HG03103 (cell line): ENCODE data around the gene RFTN1.

Experiments used
- ATAC-seq: cut with Tn5 transposase; IDR thresholded peaks from one replicate; pipeline ENCODE4 v1.9.1; 2021; ENCODE audit warnings: low read depth; ENCODE audit not compliant: unreplicated experiment

Gene RFTN1

DNA sequence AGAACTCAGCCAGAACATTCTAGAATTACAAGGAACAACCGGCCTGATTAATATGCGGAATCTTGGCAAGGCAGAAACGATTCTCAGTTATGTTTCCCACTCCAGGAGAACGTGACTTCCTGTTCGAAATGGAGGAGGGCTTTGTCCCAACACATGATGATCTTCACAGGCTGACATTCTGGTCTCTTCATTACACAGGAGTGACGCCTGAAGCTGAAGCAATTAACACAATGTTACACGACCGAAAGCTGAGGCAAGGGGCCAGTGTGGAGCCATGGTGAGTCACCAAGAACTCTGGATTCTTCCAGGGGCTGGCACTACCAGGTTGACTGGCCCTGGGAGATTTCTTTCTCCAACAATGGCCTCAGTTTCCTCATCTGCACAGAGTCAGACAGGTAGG lies 40.9 kb downstream of the RFTN1 start:
- ATAC-seq, result no peak

DNA sequence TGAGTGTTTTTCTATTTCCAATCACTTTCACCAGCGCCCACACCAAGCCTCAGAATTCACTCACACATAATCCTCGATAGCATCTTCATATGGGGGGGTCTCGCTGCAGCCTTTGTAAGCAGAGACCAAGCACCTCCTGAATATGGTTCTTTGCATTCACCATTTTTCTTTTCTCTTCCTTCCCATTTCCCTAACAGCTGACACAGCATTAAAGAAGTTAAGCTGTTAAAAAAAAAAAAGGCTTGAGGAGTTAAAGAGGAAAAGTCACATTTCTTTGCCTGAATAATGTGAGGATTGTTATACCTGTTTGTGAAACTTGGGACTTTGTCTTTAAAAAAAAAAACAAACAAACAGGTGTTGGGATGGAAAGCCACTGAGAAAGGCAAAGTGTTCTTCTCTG lies 41.6 kb downstream of the RFTN1 start:
- no peak for ATAC-seq

DNA sequence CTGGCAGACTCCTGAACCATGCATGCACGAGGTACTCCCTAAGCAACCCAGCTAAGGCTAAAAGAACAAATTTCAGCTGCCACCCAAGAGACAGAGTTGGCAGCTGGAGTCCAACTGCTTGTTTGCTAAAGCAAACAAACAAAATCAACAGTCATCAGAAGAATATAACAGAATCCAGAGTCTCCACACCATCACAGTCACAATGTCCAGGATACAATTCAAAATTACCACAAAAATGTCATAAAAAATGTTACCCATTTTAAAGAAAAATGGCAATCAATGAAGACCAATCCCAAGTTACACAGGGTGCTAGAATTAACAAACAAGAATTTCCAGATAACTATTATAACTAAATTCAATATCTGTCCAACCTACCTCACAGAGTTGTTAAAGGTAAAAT lies 42.9 kb downstream of the RFTN1 start:
- no peak for ATAC-seq

DNA sequence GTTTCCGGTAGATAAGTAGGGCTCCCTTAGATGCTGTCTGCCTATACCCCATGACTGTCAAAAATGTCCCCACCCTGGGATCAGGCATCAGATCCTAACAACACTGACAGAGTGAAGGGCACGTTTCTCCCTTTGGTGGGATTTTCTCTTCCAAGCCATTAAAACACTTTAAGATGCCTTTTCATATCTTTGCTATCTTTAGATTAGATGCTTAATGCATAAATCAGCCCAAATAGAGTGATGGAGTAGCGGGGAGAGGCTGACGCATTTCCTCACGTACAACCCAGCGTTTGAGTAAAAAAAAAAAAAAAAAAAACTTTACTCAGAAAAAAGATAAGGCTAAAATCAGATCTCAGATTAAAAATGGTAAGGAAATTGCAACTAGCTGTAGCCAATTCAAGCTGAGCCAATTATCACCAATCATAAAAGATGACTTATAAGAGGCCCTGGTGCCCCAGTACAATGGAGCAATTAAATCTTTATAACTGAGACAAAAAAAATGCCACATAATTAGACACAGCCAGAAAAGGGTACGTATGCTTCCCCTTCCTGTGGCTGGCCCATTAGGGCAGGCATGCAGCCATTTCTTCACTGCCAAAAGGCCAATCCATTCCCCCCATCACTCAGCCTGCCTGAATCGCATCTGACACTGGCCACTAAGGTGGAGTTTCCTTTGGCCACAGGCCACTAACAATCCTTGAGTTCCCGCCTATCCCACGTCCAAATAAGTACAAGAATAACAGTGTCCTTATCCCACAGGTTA lies 45.0 kb downstream of the RFTN1 start:
- no peak for ATAC-seq

DNA sequence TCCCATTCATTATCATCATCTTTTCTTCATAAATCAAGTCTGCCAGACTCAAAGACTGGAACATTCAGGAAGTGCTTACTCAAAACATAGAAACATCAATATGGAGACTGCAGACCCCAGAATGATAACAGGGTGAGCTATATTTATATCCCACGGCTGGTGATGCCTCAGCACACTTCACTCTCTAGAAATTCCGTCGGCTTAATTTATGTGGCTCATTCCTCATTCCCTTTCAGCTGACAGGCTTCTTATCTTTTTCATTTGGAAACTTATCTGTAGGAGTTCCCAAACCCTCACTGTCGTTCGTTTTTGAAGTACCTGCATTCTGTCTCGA lies 45.5 kb downstream of the RFTN1 start:
- ATAC-seq, result no peak

DNA sequence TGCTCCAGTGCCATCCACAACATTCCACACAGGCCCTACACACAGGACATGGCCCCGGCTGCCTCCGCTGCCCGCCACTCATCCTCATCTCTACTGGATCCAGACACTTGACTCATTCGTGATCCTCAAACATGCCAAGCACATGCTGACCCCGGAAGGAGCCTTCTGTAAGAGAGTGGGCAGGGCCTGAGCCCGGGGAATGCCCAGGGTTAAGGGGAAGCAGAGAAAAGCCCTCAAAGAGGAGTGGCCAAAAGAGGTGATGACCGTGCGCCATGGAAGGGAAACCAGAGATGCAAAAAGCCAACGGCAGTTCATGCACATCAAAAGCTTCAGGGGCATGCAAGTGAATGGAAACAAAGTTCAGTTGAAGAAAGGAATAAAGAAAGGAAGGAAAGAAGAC lies 46.1 kb downstream of the RFTN1 start:
- no peak for ATAC-seq

DNA sequence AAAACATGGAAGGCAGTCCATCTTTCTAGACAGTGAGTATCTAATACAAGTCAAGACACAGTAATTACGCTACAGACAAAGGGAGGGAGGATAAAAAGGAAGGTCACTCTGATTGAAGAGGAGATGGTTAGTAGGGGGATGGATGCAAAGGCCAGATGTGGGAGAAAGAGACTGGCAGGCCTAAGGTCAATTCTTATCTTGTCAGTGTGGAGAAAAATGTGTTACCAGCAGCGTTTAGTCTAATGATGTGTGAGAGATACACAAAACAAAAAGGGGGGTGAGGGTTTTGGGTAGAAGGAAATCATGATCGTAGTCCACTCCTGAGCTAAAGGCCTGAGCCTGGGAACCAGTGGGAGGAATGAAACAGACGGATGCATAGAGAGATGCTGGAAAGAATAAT lies 46.7 kb downstream of the RFTN1 start:
- no peak for ATAC-seq

DNA sequence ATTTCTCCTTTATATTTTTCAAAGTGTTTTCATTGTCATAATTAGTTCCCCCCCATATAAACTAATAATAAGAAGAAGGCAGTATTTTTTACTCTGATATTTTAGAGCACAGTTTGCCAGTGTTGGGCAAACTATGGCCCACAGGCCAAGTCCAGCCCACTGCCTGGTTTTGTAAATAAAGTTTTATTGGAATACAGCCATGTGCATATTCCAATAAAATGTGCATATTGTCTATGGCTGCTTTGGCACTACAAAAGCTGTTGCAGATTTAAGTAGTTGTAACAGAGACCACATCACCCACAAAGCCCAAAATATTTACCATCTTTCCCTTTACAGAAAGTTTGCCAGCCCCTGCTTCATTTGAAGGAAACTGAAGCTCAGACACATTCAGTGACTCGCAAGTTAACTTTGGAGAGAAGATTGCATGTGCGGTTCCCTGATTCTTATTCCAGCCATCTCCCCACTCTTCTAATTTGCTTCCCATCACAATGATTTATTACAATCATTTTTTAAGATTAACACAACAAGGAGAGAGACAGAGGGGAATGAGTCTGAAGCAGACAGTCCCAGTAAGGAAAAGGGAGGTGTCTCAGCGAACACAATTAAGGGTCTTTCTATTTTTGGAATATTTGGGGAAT lies 48.9 kb downstream of the RFTN1 start:
- no peak for ATAC-seq

DNA sequence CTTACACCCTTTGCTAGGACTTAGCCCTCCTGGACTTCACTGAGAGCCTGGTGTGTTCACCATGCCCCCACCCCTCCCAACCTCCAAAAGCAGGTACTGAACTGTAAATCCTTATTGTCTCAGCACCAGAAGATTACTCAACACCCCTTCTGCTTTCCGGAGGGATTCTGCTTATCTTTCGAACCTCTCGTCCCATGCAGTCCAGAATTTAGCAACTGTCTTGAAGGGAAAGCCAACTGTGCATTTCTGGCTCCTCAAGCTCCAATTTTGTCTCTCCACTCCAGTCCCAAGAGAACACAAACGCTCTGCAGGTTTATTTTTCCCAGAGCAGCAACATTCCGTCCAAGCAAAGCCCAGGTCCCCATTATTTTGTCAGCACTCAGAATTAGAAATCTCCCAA lies 49.6 kb downstream of the RFTN1 start:
- no peak for ATAC-seq

DNA sequence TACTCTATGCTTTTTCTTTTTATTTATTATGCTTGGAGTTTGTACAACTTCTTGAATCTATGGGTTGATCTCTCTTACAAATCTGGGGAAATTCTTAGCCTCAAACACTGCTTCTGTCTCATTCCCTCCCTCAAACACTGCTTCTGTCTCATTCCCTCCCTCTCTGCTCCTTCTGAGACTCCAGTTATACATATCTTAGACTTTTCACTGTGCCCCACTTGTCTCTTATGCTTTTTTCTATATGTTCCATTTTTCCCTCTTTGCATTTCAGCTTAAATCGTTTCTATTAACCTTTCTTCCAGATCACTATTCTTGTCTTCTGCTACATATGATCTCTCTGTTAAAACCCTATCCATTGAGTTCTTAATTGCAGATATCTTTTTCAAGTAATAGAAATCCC lies 50.4 kb downstream of the RFTN1 start:
- ATAC-seq, result no peak

DNA sequence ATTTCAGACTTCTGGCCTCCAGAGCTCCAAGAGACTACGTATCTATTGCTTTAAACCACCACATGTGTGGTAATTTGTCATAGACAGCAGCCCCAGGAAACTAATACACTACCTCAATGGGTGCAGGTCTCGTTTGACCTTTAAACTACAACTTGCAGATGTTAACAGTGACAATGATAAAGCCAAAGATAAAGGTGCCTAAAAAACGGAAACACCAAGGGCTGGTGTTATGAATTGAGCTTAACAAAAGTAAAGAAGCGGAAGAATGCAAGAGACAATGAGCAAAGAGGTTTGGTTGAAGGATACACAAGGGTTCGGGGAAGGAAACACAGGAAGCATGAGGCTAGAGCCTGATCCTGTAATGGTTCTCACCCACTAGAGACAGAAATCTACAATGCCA lies 50.8 kb downstream of the RFTN1 start:
- no peak for ATAC-seq

DNA sequence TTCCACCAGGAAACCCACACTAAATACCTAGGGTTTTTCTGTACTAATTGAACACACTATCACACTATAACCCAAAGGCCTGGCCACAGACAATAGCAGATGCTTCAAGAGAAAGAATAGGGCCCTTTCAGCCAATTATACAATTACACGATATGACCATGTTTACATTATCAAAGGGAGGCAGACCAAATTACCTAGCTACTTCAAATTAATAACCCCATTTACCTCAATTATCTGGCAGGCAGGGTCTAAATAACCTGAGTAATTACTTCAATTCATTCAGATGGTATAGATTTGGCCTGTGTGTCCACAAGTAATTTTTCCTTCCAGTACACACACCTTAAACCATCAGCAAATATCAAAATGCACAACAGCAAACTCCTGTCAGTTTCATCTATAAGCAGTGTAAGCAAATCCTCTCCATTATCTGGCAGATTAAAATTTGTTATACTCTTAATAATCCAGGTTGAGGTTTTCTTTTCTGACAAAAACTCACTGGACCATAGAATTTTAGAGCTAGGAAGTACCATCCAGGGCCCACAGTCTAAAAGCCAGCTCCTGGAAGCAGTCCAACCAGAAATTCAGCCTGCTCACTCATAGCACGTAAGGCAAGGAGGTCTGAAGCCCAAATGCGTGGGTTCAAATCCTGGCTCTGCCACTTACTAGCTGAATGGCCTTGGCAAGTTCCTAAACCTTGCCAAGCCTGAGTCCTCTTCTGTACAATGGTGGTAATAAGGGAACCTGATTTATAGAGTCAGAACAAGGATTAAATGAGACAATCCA lies 51.8 kb downstream of the RFTN1 start:
- no peak for ATAC-seq

DNA sequence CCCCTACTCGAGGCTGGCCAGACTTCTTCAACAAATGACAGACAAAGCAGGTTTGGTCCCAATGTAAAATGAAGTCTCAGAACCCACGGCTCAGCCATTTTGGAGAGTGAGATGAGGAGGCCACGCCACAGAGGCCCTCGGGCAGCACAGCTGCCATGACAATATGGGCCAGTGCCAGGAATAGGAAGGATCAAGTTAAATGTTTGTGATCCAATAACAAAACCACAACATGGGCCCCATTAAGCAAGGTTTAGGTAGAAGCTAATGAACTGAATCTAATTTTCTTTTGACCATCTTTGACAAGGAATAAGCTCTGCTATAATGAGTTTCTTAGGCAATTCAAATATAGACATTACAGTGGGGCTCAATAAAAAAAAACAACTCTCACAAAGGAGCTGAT lies 52.6 kb downstream of the RFTN1 start:
- ATAC-seq, result no peak

DNA sequence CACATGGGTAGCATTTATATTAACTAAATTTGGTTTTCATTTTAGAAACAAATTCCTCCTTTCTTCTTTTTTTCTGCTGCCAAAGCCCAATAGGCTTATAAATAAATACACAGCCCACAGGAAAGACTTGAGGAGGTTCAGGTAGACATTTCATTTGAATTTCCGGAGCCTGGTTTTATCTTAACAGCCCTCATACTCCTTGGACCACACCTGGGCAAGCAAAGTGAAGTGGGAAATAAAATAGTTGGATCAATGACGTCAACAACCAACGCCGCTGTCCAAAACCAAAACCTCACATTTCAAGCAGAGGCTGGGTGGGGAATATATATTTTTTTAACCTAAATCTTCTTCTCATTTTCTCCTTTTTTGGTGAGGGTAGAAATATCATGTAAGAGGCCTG lies 53.2 kb downstream of the RFTN1 start:
- no peak for ATAC-seq

DNA sequence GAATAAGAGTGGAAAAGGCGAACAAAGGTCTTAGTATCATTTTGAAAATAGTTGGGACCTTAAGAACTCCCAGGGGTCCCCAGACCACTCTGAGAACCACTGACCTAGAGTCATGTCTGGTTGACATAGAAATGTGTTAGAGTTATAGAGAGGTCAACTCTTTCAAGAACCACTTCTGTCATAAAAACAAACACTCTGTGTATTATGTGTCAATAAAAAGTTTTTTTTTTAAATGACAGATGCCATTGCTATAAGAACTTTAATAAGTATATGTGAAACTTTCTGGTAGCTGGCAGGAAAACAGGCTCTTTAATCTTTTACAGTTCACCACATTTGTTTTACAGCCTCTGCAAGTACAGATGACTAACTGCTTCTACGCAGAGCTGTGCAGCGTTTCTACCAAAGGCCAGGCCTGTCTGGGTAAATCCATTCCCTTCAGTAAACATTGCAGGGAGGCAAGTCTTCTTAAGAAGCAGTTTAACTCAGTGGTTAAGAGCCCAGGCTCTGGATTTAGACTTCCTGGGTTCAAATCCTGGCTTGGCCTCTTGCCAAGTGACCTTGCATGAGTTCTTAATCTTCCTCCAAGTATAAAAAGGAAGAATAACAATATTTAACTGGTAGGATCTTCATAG lies 56.6 kb downstream of the RFTN1 start:
- ATAC-seq, result no peak

DNA sequence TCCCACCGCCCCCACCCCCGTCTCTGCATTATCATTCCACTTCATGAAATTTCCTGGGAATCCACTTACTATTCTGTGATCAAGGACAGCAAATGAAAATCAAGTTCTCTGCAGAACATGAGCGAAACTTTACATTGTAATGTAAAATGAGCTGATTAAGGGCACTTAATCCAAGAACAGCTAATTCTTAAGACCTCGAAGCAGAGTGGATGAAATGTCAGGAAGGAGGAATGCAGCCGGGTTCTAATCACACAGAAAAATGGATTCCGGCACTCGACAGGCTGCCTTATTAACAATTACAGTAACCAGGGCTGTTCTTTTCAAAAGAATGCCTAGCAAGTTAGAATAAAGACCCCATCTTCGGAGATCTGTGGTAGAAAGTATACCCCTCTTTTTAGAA lies 57.5 kb downstream of the RFTN1 start:
- no peak for ATAC-seq

DNA sequence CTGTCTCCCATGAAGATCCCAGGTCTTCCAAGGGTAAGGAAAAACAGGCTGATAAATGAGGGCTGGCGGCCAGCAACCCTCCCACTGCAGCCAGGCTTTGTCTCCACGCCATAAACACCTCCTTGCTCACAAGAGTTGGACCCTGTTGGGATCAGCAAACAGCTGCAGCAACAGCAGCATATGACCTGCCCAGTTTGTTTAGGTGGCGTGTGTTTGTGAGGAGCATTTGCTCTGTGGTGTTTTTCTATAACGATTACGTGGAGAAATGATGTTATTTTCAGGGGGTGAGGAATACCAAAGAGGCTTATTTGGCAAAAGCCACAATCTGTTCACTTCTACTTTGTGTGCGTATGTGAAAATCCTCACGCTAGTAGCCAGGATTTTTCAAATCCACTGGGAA lies 58.5 kb downstream of the RFTN1 start:
- ATAC-seq, result no peak

DNA sequence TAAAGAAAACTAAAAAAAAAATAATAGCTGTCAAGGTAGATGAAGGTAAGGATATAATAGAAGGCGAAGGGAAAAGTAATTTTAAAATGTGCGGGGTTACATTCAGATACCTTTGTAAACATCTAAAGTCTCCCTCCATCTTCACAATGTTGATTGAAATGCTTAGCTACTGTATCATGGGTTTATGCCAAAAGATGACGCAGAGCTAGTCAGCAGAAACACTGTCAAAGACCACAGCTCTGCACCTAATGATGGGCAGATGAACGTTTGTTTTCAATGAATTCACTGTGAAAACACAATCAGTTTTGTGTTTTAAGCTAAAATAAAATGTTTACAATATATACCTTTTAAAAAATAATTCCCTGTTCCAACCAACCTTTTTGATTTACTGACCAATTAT lies 61.2 kb downstream of the RFTN1 start:
- no peak for ATAC-seq

DNA sequence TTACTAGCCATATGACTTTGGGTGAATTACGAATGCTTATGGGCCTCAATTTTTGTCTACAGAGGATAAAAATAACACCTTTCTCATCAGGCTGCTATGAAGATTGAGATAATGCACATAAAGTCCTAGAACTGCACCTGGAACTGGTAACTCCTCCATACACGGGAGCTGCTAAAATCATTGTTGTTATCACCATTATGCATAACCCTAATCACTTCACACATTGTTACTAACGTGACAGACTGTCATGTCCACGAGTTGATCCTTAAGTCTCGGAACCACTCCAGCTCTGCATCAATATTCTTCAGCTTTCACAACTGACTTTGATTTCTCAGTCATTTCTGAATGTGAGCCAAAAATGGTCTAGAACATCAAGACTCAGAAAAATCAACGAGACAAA lies 64.1 kb downstream of the RFTN1 start:
- ATAC-seq, result no peak

DNA sequence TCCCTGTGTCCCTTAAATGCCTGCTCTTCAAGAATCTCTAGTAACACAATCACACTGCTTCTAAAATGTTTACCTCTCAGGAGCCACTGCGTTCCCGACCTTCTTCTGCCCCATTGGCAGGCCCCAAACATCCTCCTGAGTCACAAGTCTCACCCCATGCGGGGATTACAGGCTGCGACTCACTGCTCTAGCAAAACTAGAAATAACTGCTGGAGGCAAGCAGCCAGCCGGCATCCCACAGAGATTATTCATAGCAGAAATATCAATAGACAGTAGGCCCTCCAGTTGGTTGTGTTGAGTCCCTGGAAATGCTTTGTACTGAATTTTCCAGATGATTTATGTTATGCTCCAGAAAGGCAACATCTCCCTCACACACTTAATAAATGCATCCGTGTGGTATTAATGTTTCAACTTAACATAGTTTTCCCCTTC lies 64.8 kb downstream of the RFTN1 start:
- ATAC-seq, result no peak

DNA sequence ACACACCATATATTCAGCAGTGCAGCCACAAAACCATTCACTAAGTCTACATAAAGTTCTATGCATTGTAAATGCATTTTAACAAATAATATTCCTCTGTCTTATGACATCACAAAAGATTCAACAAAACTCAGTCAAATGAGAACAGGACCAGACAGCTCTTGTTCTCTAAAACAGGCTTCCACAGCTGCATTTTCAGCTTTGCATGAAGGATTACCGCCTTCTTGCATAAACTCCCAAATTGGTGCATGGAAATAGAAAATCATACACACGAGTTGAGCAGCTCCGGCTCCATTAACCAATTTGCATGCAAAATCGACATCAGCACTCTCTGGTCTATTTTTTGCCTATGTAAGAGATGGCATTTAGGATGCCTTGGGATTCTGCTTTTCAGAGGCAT lies 66.4 kb downstream of the RFTN1 start:
- no peak for ATAC-seq
